ENCODE results near the gene HTD2.

DNA sequence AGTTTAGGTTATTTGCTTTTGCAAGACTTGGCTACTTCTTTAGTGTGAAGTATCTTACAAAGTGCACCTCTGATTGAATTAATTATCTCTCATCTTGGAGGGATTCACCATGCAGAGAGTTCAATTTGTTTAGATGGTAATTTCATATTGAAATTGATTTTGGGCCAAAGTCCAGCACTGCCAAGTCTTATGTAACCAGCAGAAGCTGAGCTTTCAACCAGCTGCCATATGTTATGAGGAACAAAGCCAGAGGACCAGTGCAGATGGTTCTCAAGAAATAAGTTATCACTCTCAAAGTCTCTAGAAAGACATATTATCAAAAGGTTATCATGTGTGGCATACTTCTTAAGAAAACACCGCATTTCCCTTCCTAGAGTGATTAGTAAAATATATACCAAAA, 39.7 kb upstream of the HTD2 start:
- no peak for TF ChIP-seq YY1 (IDR thresholded peaks at IDR 0.05; ENCODE audit: insufficient read depth, insufficient read length)
- no peak for TF ChIP-seq ZNF274 (IDR thresholded peaks at IDR 0.05; ENCODE audit: low read depth, low read length)
- TF ChIP-seq SUZ12 (IDR thresholded peaks at IDR 0.05; ENCODE audit: extremely low read depth, insufficient read depth, insufficient read length): no peak

Data from NT2/D1 (cell line).